RKO (cell line): Measurements from ENCODE around the gene FOXP4.
A peak's percentile ranks its signal among the peaks of the same experiment; 100 is the strongest.

Experiments used
- DNase-seq: peaks from one replicate; pipeline ENCODE4 v3.0.0-alpha.2; 2016; ENCODE audit warnings: low spot score

FOXP4 gene

DNA sequence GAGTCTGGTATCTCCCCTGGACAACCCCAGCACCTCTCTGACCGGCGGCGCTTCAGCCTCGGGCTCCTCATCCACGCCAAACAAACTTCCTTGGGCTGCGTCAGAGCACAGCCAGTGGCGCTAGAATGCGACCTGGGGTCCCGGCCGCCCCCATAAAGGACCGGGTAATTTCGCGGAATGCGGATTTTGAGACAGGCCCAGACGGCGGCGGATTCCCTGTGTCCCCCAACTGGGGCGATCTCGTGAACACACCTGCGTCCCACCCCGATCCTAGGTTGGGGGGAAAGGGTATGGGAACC lies 1.6 kb downstream of the FOXP4 start:
- DNase-seq: no peak

DNA sequence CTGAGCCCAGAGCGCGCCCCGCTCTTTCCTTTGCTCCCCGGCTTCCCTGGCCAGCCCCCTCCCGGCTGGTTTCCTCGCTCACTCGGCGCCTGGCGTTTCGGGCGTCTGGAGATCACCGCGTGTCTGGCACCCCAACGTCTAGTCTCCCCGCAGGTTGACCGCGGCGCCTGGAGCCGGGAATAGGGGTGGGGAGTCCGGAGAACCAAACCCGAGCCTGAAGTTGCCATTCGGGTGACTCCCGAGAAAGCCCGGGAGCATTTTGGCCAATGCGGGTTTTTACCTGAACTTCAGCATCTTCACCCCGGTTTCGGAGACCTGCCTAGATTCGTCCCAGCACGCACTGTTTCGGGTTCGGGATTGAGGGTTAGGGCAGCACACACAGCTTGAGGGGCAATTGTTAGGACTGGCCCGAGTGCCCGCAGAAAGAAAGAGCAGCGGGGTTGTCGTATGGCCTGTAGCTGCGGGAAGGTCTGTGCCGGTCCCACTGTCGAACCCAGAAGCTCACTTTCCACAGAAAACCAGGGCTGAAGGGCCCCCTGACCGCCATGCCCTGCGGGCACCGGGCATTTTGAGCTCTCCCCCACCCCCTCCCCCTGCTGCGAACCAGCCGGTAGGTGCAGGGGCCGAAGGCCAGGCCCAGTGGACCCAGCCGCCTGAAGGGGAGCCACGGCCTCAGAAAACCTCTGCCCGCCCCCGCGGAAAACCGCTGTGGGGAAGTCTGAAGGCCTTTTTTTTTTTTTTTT lies 2.1 kb downstream of the FOXP4 start:
- no peak for DNase-seq

DNA sequence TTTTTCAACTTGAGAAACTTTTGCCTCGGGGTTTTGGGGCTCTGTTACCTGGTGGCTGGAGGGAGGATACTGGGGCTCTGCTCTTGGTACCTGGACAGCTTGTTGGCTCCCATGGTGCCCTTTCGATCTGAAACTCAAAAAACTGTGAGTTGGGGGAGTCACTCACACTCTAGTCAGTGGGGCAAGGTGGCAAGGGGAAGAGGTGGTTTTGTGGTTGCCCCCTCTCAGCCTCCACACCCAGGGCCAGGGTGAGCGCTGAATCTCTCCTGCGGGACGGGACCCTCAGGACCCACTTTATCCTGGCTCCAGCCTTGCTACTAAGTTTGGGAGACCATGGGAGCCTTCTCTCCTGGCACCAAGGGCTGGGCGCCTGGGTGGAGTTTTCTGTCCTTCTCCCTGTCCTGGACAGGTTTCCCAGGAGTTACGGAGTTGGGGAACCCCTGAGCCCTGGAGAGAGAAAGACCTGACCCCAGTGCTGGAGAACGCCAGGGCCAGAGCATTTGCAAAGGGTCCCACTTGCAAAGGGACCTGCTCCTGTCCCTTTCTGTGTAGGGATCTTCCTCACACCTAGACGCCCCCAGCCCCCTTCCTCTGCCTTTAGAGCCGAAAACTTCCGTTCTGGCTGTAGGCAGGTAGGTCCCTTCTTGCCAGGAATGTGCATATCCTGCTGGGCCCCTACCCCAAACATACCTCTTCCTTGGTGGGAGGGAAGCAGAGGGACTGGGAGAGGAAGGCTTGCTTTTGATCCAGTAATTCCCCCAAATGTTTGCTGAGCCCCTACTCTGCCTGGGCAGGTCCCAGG lies 2.9 kb downstream of the FOXP4 start:
- no peak for DNase-seq

DNA sequence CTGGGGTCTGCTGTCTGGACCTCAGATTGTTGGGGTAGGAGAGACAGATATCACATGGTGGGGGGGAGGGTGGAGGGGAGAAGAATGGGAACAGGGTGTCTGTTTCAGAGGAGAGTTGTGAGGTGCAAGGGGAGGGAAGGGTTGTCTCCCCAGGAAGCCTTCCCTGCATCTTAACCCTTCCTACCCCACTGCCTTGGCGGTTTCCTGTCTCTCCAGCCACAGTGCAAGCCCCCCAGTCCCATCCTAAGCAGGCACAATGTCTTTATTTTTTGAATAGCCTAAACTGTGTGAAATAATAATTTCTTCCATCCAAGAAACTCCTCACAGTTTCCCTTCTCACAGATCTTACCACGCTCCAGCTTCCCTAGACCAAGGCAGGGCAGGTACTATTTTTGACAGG lies 3.5 kb downstream of the FOXP4 start:
- DNase-seq: no peak

DNA sequence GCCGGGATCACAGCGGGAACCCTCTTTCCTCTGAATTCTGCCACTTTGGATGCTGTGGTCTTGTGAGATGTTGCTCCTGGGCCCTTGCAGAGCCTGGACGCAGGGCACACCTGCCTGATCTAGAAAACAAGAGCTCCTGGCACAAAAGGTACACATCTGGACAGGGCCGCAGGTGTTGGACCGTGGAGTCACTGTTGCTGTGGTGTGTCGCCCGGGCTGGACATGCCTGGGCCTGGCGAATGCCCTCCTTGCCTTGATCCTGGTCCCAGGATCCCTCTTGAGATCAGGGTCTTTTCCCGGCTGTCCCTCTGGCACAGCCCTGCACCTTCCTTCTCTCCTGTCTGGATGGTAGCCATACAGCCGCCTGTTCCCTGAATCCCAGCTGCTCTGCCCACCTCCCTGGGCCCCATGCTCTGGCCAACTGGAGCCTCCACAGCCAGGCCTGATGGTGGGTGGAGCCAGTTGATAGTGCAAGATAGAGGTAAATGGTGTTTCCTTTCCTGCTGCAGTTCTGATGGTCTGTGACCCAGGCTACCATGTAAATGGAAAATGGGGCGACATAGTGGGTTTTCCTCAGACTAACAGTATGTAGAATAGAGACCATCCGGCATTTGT lies 5.0 kb downstream of the FOXP4 start:
- DNase-seq: no peak

DNA sequence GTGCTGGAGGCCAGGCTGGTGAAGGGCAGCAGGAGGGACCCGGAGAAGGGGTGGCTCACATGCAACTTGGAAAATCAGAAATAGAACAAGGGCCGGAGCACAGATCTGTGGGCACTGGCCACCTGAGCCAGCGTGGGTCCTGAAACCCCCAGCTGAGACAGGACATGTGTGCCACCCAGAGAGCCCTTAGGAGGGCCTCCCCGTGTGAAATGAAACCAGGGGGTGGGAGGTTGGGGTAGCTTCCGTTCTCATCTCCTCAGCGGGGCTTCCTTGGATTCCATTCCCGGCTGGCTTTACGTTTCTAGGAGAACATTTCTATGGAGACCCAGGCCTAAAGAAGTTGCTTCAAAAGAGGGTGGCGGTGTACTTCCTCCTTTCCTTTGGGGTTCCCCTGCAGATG lies 5.7 kb downstream of the FOXP4 start:
- DNase-seq: no peak

DNA sequence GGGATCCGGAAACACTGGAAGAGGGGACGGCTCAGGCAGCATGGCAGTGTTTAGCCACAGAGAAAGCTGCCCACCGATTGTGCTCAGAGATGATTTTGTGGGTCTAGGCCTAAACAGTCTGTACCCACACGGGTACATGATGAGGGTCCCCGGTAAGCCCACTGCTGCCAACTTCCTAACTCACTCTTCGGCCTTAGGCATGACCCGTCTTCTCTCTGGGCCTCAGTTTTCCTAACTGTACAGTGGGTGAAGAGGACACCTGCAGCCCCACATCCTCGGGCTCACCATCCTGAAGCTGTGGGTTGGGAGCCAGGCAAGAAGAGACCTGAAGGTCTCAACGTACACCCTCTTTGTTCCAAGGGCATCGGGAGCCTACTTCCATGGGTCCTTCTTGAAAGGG lies 6.5 kb downstream of the FOXP4 start:
- no peak for DNase-seq

DNA sequence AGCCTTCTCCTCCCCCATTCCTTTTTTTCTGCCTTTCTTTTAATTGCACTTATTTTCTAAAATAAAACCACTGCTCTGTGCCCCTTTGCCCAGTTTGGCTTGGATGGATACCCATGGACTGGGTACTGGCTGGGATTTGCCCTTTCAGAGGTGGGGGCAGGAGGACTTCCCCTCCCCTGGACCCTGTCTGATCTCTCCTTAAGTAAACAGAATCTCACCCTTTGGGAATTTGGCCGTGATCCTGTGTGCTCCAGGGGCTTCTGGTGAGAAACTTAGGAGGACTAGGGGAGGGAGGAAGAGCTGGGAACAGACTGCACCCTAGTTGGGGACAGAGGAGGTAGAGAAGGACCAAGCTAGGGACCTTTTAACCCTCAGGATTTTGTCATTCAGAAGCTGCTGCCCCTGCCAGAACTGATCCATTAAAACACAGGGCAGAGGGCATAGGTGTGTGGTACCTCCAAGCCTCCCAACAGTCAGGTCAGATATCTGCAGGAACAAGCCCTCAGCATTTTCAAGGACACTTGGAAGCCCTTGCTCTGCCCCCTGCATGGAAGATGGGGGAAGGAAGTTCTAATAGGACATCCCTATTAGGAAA lies 7.3 kb downstream of the FOXP4 start:
- no peak for DNase-seq

DNA sequence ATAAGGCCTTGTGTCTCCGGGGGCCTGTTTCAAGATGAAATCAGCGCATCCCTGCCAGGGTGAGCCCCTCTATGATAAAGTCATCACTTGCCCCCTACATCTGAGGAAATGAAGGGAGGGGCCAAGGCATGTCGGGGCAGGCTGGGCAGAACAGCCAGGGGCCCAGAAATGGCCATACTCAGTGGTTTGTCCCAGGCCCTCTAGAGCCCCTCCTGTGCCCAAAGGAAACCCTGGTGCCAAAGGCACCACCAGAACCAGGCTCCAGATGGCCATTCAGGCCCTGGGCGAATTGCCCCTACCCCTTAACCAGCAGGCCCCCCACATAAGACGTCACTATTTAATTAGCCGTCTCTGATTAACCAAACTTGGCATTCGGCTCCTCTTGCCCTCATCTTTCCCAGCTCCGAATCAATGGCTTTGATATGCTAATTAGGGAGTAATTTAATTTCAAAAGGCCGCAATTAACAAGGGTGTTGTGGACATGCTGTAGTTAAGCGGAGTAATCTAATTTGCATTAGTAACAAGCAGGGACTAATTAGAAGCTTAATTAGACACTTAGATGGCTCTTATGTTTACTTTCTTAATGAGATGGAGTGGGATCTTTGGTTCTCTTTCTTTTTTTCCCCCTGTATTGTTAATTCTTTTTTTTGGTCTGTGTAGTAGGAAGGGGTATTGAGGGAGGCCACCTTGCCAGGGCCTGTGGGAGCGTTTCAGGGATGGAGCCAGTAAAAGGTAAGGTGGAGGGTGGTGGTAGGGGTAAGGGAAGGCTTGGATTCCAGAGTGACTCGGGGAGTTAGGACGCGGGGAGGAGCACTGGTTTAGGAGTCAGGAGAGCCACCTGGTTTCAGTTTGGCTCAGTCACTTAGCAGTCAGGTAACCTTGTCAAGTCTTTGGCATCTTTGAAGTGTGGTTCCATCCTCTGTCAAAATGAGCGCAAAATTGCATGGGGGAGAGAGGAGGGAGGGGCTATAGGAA lies 9.4 kb downstream of the FOXP4 start:
- no peak for DNase-seq

DNA sequence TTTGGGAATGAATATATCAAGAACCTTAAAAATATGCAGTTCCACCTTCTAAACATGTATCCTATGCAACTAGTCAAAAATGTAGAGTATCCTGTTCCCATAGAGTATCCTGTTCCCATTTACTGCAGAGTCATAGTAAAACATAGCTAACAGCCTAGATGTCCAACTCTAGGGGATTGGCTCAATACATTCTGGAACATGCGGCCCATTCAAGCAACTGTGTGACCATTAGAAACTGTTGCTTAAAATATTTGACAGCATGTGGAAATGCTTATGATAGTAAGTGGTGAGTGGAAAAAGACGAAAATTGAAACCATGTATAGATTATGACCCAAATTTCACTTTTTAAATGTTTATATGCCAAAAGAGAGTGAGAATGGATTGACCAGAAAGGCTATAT lies 11.2 kb downstream of the FOXP4 start:
- DNase-seq: no peak

DNA sequence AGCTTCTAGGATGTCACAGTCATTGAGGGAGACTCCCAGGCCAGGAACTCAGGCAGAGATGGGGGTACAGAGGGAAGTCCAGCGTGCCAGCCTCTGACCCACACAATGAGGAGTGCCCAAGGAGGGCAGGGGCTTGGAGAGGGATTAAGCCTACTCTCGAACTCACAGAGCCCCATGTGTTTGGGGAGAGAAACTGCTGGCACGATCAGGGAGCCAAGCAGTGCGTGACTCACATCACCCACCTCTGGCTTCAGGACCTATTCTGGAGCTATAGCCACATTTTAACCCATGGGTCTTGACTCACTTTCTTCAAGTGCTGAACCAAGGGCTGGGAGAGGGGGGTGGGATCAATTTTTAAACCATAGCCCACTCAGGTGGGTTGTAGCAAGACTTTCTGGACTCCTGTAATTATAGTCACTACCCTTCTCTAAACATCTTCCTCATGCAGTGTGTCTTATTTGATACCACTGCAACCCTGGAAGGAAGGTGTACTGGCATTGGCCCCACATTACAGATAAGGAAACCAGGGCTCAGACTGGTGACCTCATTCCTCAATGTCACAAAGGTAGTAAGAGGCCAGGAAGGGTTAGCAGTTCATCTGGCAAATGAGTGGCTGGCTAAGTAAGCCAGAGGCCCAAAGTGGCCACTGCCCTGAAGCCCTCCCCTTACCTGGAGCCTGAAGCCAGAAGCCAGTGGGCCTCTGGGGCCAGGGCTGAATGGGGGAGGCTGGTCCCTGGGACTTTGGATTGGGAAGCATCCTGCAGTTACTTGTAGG lies 12.0 kb downstream of the FOXP4 start:
- DNase-seq: peak; percentile 18

DNA sequence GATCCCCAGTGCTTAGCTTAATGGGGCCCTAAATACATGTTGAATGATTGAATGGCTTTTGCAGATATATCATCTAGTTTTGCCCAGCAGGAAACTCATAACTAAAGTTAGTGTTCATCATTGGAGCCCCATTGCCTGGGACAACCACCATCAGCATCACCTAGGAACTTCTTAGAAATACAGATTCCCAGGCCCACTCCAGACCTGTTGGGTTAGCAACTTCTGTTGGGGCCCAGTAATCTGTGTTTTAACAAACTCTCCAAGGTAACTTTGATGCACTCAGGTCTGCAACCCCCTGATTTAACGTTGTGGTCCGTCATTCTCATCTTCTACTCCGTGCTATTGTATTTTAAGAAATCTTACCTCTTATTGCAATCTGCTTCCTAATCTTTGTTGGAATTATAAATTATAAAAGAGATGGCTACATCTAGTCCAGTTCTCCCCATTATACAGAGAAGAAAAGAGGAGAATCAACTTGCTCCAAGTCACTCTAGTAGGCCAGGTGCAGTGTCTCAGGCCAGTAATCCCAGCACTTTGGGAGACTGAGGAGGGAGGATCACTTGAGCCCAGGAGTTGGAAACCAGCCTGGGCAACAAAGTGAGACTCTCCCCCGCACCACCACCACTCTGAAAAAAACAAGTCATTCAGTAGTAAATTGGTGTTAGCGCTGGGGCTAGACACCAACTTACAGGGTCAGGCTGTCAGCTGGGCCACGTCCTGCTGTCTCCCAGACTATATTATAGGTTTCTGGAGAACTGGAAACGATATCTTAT lies 13.7 kb downstream of the FOXP4 start:
- no peak for DNase-seq

DNA sequence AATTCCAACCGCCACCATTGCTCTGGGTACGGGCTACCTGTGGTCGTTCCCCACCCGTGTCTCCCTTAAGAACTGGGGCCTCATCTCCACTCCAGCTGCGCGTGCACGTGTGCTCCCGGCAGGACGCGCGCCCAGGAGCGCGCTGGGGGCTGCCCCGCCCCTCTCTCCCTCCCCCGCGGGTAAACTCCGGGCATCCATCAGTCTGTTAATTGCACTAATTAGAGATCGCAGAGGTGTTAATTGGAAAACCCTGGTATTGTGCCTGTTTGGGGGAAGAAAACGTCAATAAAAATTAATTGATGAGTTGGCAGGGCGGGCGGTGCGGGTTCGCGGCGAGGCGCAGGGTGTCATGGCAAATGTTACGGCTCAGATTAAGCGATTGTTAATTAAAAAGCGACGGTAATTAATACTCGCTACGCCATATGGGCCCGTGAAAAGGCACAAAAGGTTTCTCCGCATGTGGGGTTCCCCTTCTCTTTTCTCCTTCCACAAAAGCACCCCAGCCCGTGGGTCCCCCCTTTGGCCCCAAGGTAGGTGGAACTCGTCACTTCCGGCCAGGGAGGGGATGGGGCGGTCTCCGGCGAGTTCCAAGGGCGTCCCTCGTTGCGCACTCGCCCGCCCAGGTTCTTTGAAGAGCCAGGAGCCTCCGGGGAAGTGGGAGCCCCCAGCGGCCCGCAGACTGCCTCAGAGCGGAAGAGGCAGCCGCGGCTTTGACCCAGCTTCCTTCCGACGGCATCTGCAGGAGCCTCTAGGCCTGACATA lies 14.4 kb downstream of the FOXP4 start:
- DNase-seq: no peak

DNA sequence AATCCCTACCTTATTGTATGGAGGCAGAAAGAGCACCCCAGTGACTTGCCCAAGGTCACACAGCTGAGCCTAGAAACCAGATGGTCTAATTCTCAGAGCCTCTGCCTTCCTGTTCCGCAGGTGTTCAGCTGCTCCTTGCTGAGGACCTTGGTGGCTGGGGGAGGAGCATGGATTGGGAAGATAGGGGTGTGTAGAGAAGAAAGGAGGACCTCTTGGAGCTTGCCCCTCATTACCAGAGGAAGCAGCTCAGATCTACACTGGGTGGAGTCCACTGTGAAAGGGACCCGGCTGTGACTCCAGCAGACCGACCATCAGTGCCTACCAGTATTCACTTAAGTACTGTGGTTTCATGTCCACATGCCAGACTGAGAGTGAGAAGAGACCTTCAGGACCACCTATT lies 15.2 kb downstream of the FOXP4 start:
- no peak for DNase-seq

DNA sequence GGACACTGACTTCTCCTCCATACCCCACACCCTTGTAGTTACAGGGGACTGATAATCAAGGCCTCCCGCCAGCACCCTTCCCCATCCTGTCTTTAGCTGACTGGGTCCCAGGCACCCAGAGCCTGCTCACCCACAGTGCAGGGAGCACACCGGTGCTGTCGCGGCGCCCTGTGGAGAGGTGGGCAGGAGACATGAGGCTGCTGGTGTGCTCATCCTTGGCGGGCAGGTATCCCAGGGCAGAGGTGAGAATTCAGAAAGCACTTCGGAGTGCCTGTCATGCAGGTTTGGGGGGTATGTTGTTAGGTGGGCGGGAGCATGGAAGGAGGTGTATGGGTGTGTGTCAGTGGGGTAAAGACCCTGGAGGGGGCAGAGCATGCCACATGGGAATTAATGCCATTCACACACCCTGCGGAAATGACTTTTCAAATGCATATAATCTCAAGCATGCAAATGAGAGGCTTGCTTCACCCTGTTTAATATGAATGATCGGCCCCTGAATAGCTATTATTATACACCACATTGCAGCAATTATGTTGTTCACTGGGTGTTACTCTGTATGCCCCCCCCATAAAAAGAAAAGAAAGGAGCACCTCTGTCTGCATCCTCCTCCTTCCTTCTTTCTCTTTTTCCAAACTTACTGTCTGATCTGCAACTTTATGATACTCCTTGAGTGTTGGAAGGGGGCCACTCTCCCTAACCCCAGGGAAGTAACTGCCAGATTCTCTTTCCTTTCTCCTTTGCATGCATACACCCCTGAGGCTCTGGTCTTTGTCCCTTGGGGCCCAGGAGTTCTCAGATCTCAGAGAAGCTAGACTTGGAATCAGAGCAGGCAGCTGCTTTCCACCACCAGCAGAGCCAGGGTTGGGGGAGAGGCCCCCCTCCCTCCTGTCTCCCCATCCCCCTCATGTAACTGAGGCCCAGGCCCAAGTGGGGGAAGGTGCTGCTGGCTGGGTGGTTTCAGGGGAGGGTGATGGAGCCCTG lies 16.0 kb downstream of the FOXP4 start:
- no peak for DNase-seq

DNA sequence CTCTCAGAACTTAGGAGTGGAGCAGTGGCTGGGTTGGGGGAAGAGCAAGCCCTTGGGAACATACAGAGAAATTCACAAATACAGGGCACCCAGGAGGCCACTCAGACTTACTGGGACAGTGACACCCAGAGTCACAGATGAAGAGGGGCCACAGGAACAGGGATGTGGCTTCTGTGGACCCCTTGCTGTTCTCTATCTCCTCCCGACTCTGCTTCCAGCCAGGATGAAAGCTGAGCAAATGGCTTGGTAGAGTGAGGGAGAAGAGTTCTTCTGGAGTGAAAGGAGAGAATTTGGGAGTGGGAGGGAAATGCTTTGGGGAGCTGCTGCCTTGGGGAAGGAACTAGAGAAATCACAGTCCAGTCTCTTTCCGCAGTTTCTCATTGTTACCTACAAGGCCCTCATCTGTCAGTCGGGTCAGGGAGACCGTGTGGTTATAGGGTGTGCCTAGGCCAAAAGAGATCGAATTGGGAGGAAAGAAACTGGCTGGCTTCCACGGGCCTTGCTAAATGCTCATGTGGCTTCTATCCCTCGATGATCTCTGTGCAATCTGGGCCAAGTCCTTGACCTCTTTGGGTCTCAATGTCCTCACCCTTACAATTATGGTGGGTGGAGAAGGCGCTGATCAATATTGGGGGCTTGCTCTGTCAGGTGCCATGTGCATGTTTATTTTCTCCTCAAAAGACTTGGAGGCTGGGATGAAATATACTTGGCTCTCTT lies 17.0 kb downstream of the FOXP4 start:
- DNase-seq: no peak

DNA sequence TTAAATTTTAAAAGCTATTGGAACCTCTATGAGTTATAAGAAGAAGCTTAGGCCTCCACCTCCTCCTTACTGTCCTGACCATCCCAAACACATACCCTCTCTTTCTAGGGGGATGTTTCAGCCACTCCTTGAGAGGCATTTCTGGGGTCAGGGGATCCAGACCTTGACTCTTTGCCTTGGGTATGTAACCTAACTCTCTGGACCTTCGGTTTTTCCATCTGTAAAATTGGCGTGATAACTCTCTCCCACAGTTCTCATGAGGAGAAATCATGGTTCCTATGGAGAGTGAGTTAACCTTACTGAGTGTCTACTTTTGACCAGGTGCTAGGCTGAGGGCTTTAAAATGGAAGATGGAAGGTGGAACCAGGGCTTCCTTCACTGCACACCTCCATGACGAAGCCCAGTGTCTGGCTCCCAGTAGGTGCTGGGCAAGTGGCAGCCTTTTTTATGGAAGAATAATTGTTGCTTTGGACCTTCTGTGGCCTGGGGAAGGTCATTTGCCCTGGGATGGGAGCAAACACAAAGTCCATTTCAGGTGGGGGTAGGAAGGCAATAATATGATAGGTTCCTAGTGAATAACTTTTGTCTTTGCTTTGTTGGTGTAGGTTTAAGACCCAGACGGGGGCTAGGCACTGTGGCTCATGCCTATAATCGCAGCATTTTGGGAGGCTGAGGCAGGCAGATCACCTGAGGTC lies 18.4 kb downstream of the FOXP4 start:
- DNase-seq: no peak
